ENCODE results near the gene PCSK4.
"Not testable (repeated sequence)": the region's sequence is repeated elsewhere in the genome, so short reads cannot be mapped to it uniquely, and the experiment has no call there.

The PCSK4 gene

DNA sequence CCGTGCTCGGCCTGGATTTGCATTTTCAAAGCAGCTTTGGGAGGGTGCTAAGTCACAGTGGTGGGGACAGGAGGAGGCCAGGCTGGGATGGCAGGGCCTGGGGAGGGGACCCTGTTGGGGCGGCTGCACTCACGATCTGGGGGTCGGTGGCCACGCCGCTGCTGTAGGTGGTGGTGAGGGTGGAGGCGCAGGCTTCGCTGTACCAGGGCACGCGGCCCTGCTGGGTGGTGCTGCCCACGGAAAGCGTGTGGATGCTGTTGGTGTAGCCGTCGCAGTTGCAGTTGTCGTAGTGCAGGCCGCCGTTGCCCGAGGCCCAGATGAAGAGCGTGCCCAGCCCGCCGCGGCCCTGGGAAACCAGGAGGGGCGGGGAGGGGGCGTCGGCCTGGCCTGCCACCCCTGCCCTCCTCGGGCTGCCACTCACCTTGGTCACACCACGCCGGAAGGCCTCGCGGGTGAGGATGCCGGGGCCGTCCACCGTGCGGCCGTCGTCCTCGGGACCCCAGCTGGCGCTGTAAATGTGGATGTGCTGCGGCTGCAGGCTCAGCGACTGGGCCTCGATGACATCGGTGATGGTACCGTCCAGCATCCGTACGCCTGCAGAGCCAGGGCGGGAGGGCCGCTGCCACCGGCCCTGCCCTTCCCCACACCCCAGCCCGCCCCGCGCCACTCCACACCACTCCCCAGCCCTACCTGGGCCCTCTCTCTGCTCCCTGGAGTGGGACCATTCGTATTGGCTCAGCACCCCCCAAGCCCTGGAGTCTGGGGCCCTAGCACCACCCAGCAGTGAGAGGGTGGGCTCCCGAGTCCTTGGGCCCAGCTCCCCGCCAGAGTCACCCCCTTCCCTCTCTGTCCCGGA, 3.2 kb downstream of the PCSK4 start:
- DNase-seq = no peak

GRCh38 chr19:1483979-1484428, 6.1 kb downstream of the PCSK4 start:
- no peak for DNase-seq

DNA sequence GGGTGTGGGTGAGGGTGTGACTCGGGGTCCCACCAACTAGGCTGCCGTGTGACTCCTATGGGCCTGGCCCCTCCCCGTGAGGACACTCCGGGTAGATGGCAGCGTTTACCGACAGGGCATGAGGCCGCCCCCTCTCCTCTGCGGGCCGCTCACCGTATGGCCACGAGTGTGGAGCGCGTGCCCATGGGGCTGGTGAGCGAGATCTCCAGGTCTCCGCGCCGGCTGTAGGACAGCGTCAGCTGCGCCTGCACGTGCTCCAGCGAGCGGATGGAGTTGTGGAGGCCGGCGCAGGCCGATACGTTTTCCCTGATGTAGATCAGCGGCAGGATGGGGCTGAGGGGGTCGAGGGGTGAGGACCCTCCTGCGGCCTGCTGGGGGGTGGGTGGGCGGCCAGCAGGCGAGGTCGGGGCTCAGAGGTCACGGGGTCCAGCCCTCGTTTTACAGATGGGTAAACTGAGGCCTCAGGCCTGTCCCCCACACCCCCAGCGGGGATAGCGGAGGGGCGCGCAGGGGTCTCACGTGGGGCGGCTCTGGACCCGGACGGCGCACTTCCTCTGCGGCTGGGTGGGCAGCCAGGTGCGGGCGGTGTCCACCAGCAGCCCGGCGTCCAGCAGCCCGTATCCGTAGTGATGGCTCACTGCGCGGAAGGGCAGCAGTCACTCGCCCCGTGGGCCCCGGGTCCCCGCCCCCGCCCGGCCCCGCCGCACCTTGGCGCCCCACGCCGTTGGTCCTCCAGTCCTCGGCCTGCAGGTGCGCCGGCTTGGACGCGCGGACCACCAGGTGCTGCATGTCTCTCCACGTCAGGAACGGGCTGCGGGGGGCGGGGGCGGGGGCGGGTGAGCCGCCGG, 6.8 kb downstream of the PCSK4 start:
- no peak for DNase-seq

DNA sequence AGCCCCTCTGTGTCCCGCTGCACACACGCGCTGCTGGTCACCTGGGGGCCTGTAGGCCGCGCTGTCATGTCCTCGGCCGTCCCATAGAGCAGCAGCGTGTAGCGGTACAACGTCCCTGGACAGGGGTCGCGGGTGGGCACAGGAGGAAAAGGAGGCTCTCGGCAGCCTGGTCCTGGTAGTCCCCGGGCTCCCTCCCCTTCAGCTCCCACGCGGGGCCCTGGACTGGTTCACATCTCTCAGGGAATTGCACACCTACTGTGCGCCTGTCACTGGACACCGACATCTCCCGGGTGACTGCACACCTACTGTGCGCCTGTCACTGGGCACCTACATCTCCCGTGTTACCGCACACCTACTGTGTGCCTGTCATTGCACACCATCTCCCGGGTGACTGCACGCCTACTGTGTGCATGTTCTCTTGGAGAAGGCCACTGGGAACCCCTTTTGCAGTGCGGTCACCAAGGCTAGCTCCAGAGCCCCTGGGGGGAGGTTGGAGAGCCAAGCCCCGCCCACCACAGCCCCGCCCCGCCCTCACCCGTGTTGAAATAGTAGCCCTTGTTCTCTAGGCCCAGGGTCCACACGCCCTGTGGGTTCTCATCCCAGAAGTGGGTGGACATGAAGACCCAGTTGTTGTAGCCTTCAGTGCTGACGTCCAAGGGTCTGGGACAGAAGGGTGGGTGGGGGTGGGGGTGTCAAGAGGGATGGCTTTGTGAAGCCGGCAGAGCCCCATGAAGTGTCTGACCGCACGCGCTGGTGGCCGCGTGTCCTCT, 7.6 kb downstream of the PCSK4 start:
- DNase-seq = no peak

DNA sequence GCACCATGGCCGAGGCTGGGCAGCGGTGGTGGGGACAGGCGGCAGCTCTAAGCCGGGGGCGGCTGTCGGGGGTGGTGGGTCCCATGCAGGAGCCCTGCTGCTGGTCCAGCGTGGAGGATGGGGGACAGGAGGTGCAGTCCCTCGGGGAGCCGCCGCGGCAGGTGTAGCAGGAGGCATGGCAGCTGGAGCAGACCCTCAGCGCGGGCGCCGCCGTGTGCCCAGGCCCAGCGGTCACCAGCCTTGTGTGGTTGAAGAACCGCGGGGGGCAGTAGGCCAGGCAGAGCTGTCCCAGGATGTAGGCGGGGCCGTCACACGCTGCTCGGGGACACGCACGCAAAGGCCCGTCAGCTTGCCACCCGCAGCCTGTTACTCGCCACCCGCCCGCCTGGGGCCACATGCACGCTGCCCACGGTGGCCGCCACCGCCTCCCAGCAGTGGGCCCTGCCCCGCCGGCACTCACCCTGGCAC, 8.2 kb downstream of the PCSK4 start:
- DNase-seq = no peak

DNA sequence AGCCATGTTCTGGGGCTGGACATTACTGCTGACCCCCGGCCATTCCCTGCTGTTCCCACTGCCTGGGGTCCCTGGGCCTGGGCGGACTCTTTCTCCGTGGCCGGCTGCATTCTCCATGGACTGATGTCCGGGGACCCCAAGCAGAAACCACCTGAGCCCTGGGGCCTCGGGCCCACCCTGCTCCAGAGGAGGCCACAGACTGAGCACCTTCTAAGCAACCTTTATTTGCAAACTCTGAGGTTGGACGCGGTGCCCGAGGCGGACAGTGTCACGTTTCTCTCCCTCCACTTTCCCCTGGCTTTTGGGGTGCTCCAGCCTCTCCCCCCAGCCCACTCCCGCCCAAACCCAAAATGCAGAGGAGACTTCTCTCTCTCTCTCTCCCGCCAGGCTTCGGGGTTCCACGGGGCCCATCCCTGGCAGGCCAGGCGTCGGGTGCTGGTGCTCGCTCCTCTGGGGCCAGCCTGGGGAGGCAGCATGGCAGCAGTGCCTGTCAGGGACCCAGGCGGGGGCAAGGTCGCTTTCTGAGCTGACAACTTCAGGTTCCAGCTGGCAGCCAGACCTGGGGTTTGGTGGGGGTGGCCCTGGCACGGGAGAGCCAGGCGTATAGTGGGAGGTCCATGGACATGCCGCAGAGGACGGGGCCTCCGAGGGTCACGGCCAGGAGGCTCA, 8.8 kb downstream of the PCSK4 start:
- DNase-seq = no peak

- DNase-seq = peak; percentile 78 to 88 (median 82)
Observed at GRCh38 chr19:1478934-1479707, 11.0 kb downstream of the PCSK4 start, which contains the start of gene C19orf25. C19orf25 (minus strand) TSS chr19:1479215; CDS start chr19:1478903, 312 bp downstream.

GRCh38 chr19:1477056-1477455, 13.1 kb downstream of the PCSK4 start:
- DNase-seq = not testable (repeated sequence)

GRCh38 chr19:1475751-1476437, 14.3 kb downstream of the PCSK4 start:
- DNase-seq = no peak

DNA sequence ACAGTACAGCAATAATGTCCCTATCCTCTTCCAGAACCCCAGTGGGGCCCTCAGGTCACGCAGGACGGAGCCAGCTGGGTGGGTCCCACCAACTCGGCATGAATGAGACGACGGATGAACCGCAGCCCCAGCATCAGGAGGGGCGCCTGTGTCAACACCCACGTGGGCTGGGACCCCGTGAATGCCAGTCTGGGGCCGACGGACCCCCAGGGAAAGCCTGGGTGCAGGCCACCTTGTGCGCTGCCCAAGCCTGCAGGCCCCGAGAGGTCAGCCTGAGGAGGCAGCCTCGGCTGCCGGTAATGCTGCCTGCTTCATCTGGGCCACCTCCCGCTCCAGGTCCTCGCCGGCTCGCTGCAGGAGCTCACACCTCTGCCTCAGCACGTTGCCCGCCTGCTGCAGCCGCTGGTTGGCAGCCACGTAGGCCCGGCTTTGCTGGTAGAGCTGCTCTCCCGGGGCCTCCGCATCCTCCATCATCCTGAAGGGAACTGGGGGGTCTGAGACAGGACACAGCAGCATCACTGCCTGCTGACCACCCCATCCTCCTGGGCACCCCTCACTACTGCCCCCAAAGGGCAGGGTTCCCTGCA, 15.3 kb downstream of the PCSK4 start:
- DNase-seq = no peak

DNA sequence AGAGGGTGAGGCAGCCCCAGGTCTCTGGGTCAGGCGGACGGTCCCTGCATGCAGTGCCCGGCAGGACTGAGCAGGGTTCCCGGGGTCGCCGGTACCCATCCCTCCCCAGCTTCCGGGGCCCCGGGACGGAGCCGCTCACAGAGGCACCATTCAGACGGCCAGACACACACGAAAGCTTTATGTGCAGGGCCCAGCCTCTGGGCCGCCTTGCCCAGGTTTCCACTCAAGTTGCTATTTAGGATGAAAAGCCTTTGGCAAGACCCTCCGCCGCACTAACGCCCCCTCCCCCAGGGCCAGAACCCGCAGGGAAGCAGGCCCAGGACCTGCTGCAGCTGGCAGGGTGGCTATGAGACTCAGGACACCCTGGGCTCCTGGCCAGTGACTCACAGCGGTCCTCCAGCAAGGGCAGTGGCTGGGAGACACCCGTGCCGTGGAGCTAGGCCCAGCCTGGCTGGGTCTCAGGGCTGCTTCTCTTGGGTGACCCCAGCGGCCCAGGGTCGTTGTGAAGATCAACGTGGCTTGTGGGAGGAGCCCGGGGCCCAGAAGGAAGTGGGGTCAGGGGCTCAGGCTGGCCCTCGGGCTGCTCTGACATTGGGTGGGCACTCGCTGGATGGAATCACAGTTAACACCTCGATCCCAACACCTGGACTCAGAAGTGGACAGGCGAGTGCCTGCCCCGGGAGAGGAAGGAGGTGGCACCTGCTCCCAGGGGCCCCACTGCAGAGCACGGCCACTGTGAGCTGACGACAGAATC, 16.0 kb downstream of the PCSK4 start:
- no peak for DNase-seq

DNA sequence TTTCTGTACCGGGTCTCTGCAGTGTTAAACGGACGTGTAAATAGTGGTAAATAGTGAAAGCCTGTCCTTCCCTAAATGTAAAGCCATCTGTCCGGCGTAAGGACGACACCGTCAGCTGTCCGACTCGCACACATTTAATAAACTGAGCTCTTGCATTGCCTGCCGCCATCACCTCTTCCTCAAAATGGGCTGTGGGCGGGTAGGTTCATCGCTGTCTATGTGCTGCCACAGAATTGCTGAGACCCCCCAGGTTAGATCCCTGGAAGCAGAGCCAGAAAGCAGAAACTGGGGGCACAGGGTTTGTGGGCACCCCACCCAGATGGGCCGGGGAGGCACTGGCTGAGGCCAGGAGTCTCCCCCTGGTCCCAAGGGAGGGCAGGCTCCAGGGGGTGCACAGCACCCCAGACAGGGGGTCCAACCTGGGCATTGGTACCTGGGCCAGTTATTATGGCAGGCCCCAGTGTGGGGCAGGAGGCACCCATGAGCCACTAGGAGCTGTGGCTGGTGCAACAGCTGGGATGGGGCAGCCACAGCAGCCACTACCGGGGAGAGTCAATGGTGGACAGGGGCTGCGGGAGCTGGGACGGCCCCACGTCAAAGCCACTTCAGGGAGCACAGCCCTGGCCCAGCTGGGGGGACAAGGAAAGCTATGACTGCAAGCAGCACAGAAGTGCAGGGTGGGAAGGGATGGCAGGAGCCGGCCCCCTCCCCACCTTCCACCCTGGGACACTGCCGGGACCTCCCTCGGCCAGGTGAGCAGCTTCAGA, 16.9 kb downstream of the PCSK4 start:
- DNase-seq = no peak

DNA sequence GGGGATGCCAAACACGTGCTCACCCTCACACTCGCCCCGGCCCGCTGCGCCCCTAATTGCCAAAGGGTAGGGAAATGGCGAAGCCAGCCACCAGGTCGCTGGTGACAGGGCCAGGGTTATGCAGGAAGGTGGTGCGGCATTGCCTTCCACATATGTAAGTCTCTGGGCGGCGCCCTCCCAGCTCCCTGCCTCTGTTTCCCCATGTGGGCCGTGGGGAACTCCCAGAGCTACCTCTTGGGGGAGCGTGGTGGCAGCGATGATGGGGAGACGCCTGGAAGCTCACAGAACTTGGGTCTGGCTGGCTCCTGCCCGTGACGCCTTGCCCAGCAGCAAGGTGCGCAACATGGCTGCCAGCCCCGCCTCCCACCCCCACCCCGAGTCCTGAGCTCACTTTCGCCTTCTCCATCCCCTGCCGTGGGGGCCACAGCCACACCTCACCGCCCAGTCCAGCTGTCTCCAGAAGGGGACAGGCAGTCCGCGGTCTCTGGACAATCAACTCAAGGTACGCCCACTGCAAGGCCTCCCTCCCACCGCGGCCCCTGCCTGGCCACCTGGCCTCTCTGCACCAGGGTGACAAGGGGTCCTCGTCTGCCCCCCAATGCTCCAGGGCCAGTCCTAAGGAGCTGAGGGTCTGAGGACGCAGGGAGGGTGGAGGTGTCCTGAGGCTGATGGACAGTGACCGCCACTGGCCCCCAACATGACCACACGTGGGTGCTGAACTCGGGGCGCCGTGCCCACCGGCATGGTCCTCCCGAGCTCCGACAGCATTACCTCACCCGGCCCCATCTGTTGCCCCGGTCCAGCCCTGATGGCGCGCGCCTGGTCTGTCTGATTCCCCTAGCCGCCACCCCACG, 17.7 kb downstream of the PCSK4 start:
- DNase-seq = no peak

DNA sequence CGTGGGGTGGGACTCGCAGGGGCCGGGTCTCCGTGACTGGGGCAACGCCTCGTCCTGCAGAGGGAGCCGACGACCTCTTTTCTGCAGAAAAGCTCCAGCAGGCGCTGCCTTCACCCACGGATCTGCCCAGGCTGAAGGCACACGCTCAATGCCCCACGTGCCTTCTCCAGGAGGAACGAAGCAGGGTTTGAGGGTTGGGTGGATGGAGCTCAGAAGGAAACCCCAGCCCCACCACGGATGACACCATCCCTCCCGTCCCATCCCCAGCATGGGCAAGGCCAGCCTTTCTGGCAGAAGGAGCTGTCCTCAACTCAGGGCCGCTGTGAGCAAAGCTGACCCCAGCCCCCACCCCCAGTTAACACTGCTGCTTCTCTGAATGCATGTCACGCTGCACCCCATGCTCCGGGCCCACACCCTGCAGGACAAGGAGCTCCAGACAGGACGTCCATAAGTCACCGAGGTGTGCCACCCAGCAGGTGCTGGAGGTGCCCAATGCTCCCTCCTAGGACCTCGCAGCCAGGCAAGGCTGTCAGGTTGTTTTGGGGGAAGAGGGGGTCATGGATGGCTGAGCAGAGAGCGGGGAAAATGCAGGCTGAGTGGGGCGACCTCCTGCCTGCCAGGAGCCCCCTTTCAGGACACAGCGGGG, 18.5 kb downstream of the PCSK4 start:
- DNase-seq = peak in 1 of 4 experiments; percentile 15

GRCh38 chr19:1471010-1471514, 19.1 kb downstream of the PCSK4 start:
- DNase-seq = no peak

DNA sequence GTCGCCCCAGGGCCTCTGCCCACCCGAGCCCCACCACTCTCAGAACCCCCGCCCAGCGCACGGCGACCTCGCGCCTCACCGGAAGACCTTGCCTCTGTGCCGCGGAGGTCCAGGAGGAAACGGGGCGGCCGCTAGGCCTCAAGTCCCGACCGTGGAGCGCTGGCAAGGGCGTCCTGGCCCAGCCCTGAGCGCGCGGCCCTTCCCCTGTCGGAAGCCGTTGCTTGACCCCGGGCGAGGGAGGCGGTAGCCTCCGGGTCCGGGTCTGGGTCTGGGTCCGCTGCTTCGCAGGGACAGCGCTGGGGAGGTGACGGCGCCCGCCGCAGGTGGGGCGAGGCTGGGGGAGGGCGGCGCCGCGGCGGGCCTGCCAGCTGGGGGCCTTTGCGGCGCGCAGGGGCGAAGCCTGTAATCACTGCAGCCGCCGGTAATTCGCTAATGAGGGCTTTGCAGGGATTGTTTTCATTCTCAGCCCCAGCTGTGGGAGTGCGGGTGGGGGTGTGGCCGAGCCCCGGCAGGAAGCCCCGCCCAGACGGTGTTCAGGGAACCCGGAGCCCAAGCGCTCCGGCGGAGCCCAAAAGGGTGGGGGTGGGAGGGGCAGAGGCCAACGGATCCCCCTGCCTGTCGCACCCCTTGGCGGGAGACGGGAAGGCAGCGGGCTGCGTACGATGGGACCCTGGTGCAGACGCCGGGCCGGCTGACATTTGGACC, 19.7 kb downstream of the PCSK4 start:
- peak in 2 of 4 experiments; percentile 44 to 71 for DNase-seq

DNA sequence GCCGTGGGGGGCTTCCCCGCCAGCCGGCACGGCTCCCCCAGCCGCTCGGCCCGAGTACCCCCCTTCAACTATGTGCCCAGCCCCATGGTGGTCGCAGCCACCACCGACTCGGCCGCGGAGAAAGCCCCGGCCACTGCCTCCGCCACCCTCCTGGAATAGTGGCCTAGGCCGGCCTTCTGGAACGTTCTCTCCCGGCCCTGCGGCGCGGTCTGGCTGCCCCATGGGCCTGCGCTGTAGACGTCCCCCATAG, 20.2 kb downstream of the PCSK4 start:
- DNase-seq = no peak

Data from activated naive CD4-positive, alpha-beta T cell (primary cell).